CD4-positive, CD25-positive, alpha-beta regulatory T cell (primary cell): ENCODE measurements around the gene ZNF835. TPM values are rescaled to one million over a fixed set of nuclear protein-coding genes. Genes with fewer than 3 reads are reported as not detected.
A peak's percentile ranks its signal among the peaks of the same experiment; 100 is the strongest.
"Not testable (repeated sequence)": the region's sequence is repeated elsewhere in the genome, so short reads cannot be mapped to it uniquely, and the experiment has no call there.

ENCODE experiments used
- ATAC-seq, 2 donors: fragments of 150-1000 bp; cut with Tn5 transposase; one replicate each; pipeline ENCODE4 v1.10.0; 2021; ENCODE audit warnings: low read depth in 2 of 2, moderate number of reproducible peaks in 2 of 2, moderate library complexity in 1 of 2
- DNase-seq, 3 donors: peaks; one replicate each; pipeline versions ENCODE4 v3.0.0 to v3.0.0-alpha.2; 2012 to 2022; ENCODE audit warnings: mixed read lengths in 1 of 3
- H3K27ac ChIP-seq: one replicate; pipeline ENCODE4 v1.7.0; 2013; ENCODE audit warnings: mild to moderate bottlenecking, low read length; ENCODE audit not compliant: insufficient read depth, poor library complexity, severe bottlenecking
- H3K27me3 ChIP-seq: one replicate; pipeline ENCODE4 v1.7.0; 2013; ENCODE audit warnings: low read length; ENCODE audit not compliant: control insufficient read depth, insufficient read depth
- H3K36me3 ChIP-seq: one replicate; pipeline ENCODE4 v1.7.0; 2013; ENCODE audit warnings: mild to moderate bottlenecking, low read length, moderate library complexity; ENCODE audit not compliant: control insufficient read depth, insufficient read depth
- H3K4me1 ChIP-seq: 2 replicates; pipeline ENCODE4 v1.7.0; 2013; ENCODE audit warnings: mild to moderate bottlenecking, low read length; ENCODE audit not compliant: insufficient read depth, control insufficient read depth, poor library complexity, severe bottlenecking
- H3K4me3 ChIP-seq: one replicate; pipeline ENCODE4 v1.7.0; 2013; ENCODE audit warnings: low read depth, mild to moderate bottlenecking, low read length, moderate library complexity
- H3K9me3 ChIP-seq, 2 experiments: 1 replicate in 1 of 2; 2 replicates in 1 of 2; pipeline ENCODE4 v1.7.0; 2013; ENCODE audit warnings: low read length in 2 of 2, mild to moderate bottlenecking in 1 of 2, moderate library complexity in 1 of 2; ENCODE audit not compliant: control insufficient read depth in 2 of 2
- H3K27ac Mint-ChIP-seq, 3 donors: one replicate each; pipeline ENCODE4 v1.8.0; 2020 to 2022; ENCODE audit warnings: mild to moderate bottlenecking in 3 of 3, mixed read lengths in 3 of 3, moderate library complexity in 2 of 3
- H3K27me3 Mint-ChIP-seq: one replicate; pipeline ENCODE4 v1.8.0; 2022; ENCODE audit warnings: mild to moderate bottlenecking, mixed read lengths
- H3K36me3 Mint-ChIP-seq: one replicate; pipeline ENCODE4 v1.8.0; 2020; ENCODE audit warnings: mixed read lengths
- H3K4me1 Mint-ChIP-seq, 4 donors: one replicate each; pipeline ENCODE4 v1.8.0; 2020 to 2022; ENCODE audit warnings: mixed read lengths in 4 of 4, mild to moderate bottlenecking in 1 of 4
- H3K4me3 Mint-ChIP-seq, 4 donors: one replicate each; pipeline ENCODE4 v1.8.0; 2020 to 2022; ENCODE audit warnings: mild to moderate bottlenecking in 4 of 4, mixed read lengths in 4 of 4, moderate library complexity in 3 of 4
- H3K9me3 Mint-ChIP-seq, 7 donors: one replicate each; pipeline ENCODE4 v1.8.0; 2020 to 2022; ENCODE audit warnings: mixed read lengths in 7 of 7, mild to moderate bottlenecking in 3 of 7, moderate library complexity in 2 of 7
- polyA plus RNA-seq, 4 donors: library from polyadenylated mRNA; unstranded; fragments of 300-500 nt; fragmentation: Illumina TruSeq; gene quantifications; one replicate each; pipeline ENCODE4 v1.2.3, GENCODE V29; 2021
- total RNA-seq: library from RNA; stranded (reverse); gene quantifications from one replicate; pipeline ENCODE4 v1.2.3, GENCODE V29; 2022

ZNF835 gene
- total and polyA plus RNA-seq, 5 donors from 2014 or later, result 0.15 to 5.6 (median 0.70) TPM

DNA sequence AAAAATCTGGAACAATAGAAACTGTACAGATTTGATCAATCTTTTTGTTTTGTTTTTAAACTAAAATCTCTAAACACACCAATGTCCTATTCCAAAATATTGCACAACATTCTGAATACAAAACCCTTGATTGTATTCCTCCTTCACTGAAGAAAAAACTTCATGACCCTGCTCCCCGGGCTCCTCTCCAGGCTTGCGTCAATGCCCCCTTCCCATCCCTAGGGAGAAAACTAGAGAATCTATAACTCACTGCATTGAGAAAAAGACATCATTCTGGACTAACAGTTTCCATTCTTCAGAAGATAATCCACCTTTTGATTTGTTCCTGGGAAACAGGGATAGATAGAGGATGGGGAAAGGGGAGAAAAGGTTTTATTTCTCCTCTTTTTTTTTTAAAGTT lies 1.1 kb upstream of the ZNF835 start:
- H3K36me3 Mint-ChIP-seq, H3K27ac Mint-ChIP-seq, H3K27me3 ChIP-seq, DNase-seq, H3K36me3 ChIP-seq, H3K27me3 Mint-ChIP-seq, H3K4me3 ChIP-seq, H3K27ac ChIP-seq, ATAC-seq, H3K4me1 ChIP-seq: not testable (repeated sequence)
- Mint-ChIP-seq H3K4me3 (peak overlapping the region in 2 of 4 donors; percentile 55 to 65), H3K4me1 (peaks cover 0 to 28% (median 3%) of the 10 kb centered on the region in 4 donors), H3K9me3 (peaks cover 0 to 19% (median 2%) of the 10 kb centered on the region in 7 donors)
- peaks cover 6 to 14% of the 10 kb centered on the region in 2 experiments for H3K9me3 ChIP-seq

DNA sequence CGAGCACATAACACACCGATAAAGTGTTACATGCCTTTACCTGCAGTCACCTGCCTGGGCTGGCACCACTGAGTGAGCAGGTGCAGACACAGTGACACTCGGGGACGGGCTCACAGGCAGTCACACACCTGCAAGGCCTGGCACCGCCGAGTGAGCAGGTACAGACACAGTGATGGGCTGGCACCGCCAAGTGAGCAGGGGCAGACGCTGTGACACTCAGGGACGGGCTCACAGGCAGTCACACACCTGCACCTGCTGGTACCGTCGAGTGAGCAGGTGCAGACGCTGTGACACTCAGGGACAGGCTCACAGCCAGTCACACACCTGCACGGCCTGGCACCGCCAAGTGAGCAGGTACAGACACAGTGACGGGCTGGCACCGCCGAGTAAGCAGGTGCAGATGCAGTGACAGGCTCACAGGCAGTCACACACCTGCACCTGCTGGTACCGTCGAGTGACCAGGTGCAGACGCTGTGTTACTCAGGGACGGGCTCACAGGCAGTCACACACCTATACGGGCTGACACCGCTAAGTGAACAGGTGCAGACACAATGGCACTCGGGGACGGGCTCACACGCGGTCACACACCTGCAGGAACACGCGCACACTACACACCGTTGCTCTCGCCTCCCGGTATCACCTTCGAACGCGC lies 470 bp downstream of the ZNF835 start:
- Histone ChIP-seq H3K4me3 (peak overlapping the region; percentile 59), H3K4me1 (peaks cover 7% of the 10 kb centered on the region), H3K27ac (no peak overlapping the region), H3K36me3 (no peaks in the 10 kb centered on the region), H3K27me3 (no peaks in the 10 kb centered on the region), H3K9me3 (peaks cover 2 to 17% of the 10 kb centered on the region in 2 experiments)
- peak overlapping the region; percentile 56 to 86 (median 79) for H3K27ac Mint-ChIP-seq
- DNase-seq (no peak), ATAC-seq (peak; percentile 25 to 42)
- peaks cover 0 to 20% (median 2%) of the 10 kb centered on the region in 7 donors for H3K9me3 Mint-ChIP-seq
- H3K27me3 Mint-ChIP-seq, result no peaks in the 10 kb centered on the region
- H3K4me3 Mint-ChIP-seq, result peak overlapping the region; percentile 61 to 94 (median 88)
- peaks cover 0 to 28% (median 3%) of the 10 kb centered on the region in 4 donors for H3K4me1 Mint-ChIP-seq
- peaks cover 3% of the 10 kb centered on the region for H3K36me3 Mint-ChIP-seq

DNA sequence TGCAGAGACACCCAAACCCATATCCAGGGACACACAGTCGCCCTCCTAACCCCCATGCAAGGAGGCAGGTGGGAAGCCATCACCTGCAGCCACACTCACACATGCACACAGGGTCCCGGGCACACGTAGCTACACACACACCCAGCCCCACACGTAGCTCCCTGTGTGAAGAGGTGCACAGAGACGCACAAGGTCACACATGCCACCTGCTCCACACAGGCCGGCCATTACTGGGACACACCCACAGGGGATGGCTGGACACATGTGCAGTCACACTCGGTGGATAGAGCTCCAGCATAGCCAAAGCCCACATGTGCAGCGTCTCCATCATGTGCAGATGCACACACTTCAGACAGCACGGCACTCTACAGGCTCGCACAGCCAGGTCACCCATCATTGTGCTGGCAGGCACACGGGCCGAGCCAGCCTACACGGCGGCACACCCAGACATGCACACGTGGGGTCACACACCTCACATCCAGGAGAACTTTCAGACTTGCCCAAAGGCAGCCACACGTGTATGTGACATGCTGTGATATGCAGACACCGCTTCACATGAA lies 1.1 kb downstream of the ZNF835 start:
- no peaks in the 10 kb centered on the region for H3K27me3 Mint-ChIP-seq
- no peak for ATAC-seq
- no peak for DNase-seq
- Histone ChIP-seq H3K4me3 (no peak overlapping the region), H3K27ac (no peak overlapping the region), H3K36me3 (no peaks in the 10 kb centered on the region), H3K9me3 (peaks cover 2 to 17% of the 10 kb centered on the region in 2 experiments), H3K4me1 (peaks cover 7% of the 10 kb centered on the region), H3K27me3 (no peaks in the 10 kb centered on the region)
- H3K9me3 Mint-ChIP-seq, result peaks cover 0 to 22% (median 2%) of the 10 kb centered on the region in 7 donors
- H3K27ac Mint-ChIP-seq, result peak overlapping the region in 1 of 3 donors; percentile 78
- H3K4me1 Mint-ChIP-seq, result peaks cover 0 to 28% (median 3%) of the 10 kb centered on the region in 4 donors
- peak overlapping the region in 3 of 4 donors; percentile 79 to 94 (median 90) for H3K4me3 Mint-ChIP-seq
- peaks cover 3% of the 10 kb centered on the region for H3K36me3 Mint-ChIP-seq

DNA sequence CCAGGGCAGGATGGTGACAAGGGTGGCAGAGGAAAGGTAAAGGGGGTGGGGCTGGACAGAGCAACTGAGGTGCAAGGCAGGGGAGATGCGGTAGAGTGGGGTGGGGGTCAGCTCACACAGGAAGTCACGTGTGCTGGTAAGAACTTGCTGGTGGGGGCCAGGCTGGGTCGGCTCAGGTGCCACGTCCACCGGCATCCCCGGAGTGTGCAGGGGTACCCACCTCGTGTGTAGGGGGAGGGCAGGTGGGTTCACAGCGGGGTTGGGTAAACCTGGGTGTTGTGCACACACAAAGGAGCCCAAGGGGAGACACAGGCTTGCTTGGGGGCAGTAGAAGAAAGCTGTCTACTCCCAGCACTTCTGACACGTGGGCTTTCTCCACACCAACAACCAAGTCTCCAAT lies 2.9 kb downstream of the ZNF835 start:
- Mint-ChIP-seq H3K9me3 (peaks cover 0 to 17% (median 4%) of the 10 kb centered on the region in 7 donors), H3K4me1 (peaks cover 0 to 28% (median under 1%) of the 10 kb centered on the region in 4 donors), H3K36me3 (peaks cover 9% of the 10 kb centered on the region), H3K4me3 (no peak overlapping the region), H3K27ac (no peak overlapping the region), H3K27me3 (no peaks in the 10 kb centered on the region)
- H3K4me1 ChIP-seq, result peaks cover 7% of the 10 kb centered on the region
- H3K27ac ChIP-seq, result no peak overlapping the region
- H3K4me3 ChIP-seq, result no peak overlapping the region
- DNase-seq (no peak), ATAC-seq (no peak)
- H3K36me3 ChIP-seq, result no peaks in the 10 kb centered on the region
- H3K27me3 ChIP-seq, result no peaks in the 10 kb centered on the region
- H3K9me3 ChIP-seq, result peaks cover 0 to 33% of the 10 kb centered on the region in 2 experiments

DNA sequence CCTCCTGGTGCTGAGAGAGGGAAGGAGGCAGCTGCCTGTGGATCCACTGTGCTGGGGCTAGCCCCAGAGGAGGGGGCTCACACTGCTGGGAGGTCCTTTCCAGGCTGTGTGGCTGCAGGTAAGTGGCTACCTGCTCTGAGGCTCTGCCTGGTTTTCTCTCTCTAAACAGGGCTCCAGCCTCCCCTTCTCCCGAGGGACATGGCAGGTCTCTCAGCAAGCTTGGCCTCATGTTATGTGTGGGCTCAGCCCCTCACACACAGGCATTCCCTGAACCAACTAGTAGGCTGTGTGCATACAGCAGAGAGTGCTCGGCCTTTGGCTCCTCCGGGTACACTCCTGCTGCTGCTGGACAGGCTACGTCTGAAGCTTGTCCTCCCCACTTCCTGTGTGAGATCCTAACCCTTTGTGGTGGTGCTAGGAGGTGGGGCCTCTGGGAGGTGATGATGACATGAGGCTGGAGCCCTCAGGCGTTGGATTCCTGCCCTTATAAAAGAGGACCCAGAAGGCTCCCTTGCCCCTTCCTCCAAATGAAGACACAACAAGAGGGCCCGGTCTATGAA lies 4.2 kb downstream of the ZNF835 start:
- peaks cover 0 to 41% of the 10 kb centered on the region in 2 experiments for H3K9me3 ChIP-seq
- ATAC-seq (no peak), DNase-seq (no peak)
- no peaks in the 10 kb centered on the region for H3K36me3 ChIP-seq
- peaks cover 0 to 28% (median under 1%) of the 10 kb centered on the region in 4 donors for H3K4me1 Mint-ChIP-seq
- no peaks in the 10 kb centered on the region for H3K27me3 Mint-ChIP-seq
- H3K36me3 Mint-ChIP-seq, result peaks cover 13% of the 10 kb centered on the region
- no peaks in the 10 kb centered on the region for H3K27me3 ChIP-seq
- H3K27ac ChIP-seq, result no peak overlapping the region
- no peak overlapping the region for H3K4me3 ChIP-seq
- H3K4me1 ChIP-seq, result peaks cover 7% of the 10 kb centered on the region
- peaks cover 0 to 23% (median 6%) of the 10 kb centered on the region in 7 donors for H3K9me3 Mint-ChIP-seq
- H3K27ac Mint-ChIP-seq, result peak overlapping the region in 1 of 3 donors; percentile 45
- no peak overlapping the region for H3K4me3 Mint-ChIP-seq

DNA sequence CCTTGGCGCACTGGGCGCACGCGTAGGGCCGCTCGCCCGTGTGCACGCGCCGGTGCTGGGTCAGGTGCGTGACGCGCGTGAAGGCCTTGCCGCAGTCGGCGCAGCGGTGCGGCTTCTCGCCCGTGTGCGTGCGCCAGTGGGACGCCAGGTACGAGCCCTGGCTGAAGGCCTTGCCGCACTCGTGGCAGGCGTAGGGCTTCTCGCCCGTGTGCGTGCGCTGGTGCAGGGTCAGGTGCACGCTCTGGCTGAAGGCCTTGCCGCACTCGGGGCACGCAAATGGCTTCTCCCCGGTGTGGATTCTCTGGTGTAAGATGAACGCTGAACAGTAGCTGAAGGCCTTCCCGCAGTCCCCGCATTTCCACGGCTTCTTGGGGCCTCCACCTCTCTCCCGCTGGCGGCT lies 7.0 kb downstream of the ZNF835 start:
- Mint-ChIP-seq H3K27ac (no peak overlapping the region), H3K9me3 (peaks cover 0 to 29% (median 7%) of the 10 kb centered on the region in 7 donors), H3K36me3 (peaks cover 13% of the 10 kb centered on the region), H3K27me3 (no peaks in the 10 kb centered on the region), H3K4me1 (peaks cover 0 to 9% (median 0%) of the 10 kb centered on the region in 4 donors), H3K4me3 (no peak overlapping the region)
- no peaks in the 10 kb centered on the region for H3K4me1 ChIP-seq
- ATAC-seq (no peak), DNase-seq (no peak)
- no peaks in the 10 kb centered on the region for H3K36me3 ChIP-seq
- H3K27ac ChIP-seq, result no peak overlapping the region
- H3K9me3 ChIP-seq, result peaks cover 0 to 55% of the 10 kb centered on the region in 2 experiments
- no peaks in the 10 kb centered on the region for H3K27me3 ChIP-seq
- H3K4me3 ChIP-seq, result no peak overlapping the region

DNA sequence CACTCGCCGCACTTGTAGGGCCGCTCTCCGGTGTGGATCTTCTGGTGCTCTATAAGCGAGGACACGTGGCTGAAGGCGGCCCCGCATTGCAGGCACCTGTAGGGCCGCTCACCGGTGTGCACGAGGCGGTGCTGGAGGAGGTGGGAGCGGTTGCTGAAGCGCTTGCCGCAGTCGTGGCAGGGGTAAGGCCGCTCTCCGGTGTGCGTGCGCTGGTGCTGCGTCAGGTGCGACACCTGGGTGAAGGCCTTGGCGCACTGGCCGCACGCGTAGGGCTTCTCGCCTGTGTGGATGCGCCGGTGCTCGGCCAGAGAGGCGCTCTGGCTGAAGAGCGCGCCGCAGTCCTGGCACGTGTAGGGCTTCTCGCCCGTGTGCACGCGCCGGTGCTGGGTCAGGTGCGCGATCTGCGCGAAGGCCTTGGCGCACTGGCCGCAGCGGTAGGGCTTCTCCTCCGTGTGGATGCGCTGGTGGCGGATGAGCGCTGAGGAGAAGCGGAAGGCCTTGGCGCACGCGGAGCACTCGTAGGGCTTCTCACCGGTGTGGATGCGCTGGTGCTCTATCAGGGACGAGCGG lies 7.5 kb downstream of the ZNF835 start:
- H3K27ac ChIP-seq, result no peak overlapping the region
- H3K4me1 ChIP-seq, result no peaks in the 10 kb centered on the region
- Mint-ChIP-seq H3K4me1 (peaks cover 0 to 8% (median 0%) of the 10 kb centered on the region in 4 donors), H3K27ac (no peak overlapping the region), H3K9me3 (peaks cover 0 to 33% (median 7%) of the 10 kb centered on the region in 7 donors), H3K27me3 (no peaks in the 10 kb centered on the region), H3K4me3 (no peak overlapping the region), H3K36me3 (peaks cover 12% of the 10 kb centered on the region)
- DNase-seq, result no peak
- no peak overlapping the region for H3K4me3 ChIP-seq
- no peak for ATAC-seq
- H3K27me3 ChIP-seq, result no peaks in the 10 kb centered on the region
- no peaks in the 10 kb centered on the region for H3K36me3 ChIP-seq
- H3K9me3 ChIP-seq, result peaks cover 0 to 55% of the 10 kb centered on the region in 2 experiments
